Upper lobe of right lung (tissue), 1 donor: ENCODE measurements around the gene ACSL5. TPM values are rescaled to one million over a fixed set of nuclear protein-coding genes. Genes with fewer than 3 reads are reported as not detected.

Source experiments
- ATAC-seq: fragments of 200-7000 bp; cut with Tn5 transposase; one replicate; pipeline ENCODE4 v1.9.1; 2020; ENCODE audit warnings: mild to moderate bottlenecking, moderate library complexity
- DNase-seq: peaks from one replicate; pipeline ENCODE4 v3.0.0-alpha.2; 2020
- H3K27ac ChIP-seq: fragments of 200-600 bp; one replicate; pipeline ENCODE4 v1.8.0; 2022
- H3K27me3 ChIP-seq: fragments of 200-600 bp; one replicate; pipeline ENCODE4 v1.8.0; 2022; ENCODE audit warnings: mild to moderate bottlenecking
- H3K36me3 ChIP-seq: fragments of 200-600 bp; one replicate; pipeline ENCODE4 v1.8.0; 2022
- H3K4me1 ChIP-seq: fragments of 200-600 bp; one replicate; pipeline ENCODE4 v1.8.0; 2022
- H3K4me3 ChIP-seq: fragments of 200-600 bp; one replicate; pipeline ENCODE4 v1.8.0; 2022; ENCODE audit warnings: mild to moderate bottlenecking
- H3K9me3 ChIP-seq: fragments of 200-600 bp; one replicate; pipeline ENCODE4 v1.8.0; 2022
- CTCF ChIP-seq: fragments of 200-600 bp; IDR thresholded peaks from one replicate; pipeline ENCODE4 v1.8.0; 2022; ENCODE audit warnings: antibody characterized with exemption
- intact Hi-C: fragments of 100-400 bp; cut with DNase I; formaldehyde crosslinking; loops from one replicate; pipeline ENCODE4 v1.11.0; 2022
- total RNA-seq: library from RNA; stranded (reverse); fragmentation: NEBNext Ultra II Directional; extraction: Animal tissue kit (Norgen Biotek cat#: 25700); gene quantifications from one replicate; pipeline ENCODE4 v1.2.1, GENCODE V29; 2021
- donor health status: DM: no; HTN: yes; CAD: no; lungs with severe emphysema.

Gene ACSL5
- total RNA-seq, 1 donor from 2014 or later: 79.1 TPM

GRCh38 chr10:112332509-112333228 lies 41.2 kb upstream of the ACSL5 start:
- intact Hi-C loops: no loop called here
- H3K27ac ChIP-seq: no peak overlapping the region
- no peak overlapping the region for H3K4me3 ChIP-seq
- DNase-seq (peak; percentile 79), ATAC-seq (peak; percentile 60)
- H3K27me3 ChIP-seq: no peaks in the 10 kb centered on the region
- TF ChIP-seq CTCF: no peak
- no peaks in the 10 kb centered on the region for H3K9me3 ChIP-seq
- no peaks in the 10 kb centered on the region for H3K4me1 ChIP-seq
- no peaks in the 10 kb centered on the region for H3K36me3 ChIP-seq

- Histone ChIP-seq H3K36me3 (no peaks in the 10 kb centered on the region), H3K9me3 (no peaks in the 10 kb centered on the region), H3K4me3 (no peak overlapping the region), H3K27me3 (no peaks in the 10 kb centered on the region), H3K27ac (no peak overlapping the region), H3K4me1 (no peaks in the 10 kb centered on the region)
- no peak for ATAC-seq
- no peak for TF ChIP-seq CTCF
- intact Hi-C loops: no loop called here
- no peak for DNase-seq
Observed at GRCh38 chr10:112333452-112333851, 40.5 kb upstream of the ACSL5 start.

- Histone ChIP-seq H3K4me1 (no peaks in the 10 kb centered on the region), H3K4me3 (no peak overlapping the region), H3K36me3 (no peaks in the 10 kb centered on the region), H3K9me3 (no peaks in the 10 kb centered on the region), H3K27me3 (no peaks in the 10 kb centered on the region), H3K27ac (no peak overlapping the region)
- no peak for TF ChIP-seq CTCF
- ATAC-seq (no peak), DNase-seq (no peak)
- intact Hi-C loops: no loop called here
Observed at GRCh38 chr10:112335111-112335867, 38.6 kb upstream of the ACSL5 start.

GRCh38 chr10:112335868-112336265 lies 38.0 kb upstream of the ACSL5 start:
- H3K4me3 ChIP-seq: no peak overlapping the region
- no peaks in the 10 kb centered on the region for H3K27me3 ChIP-seq
- H3K36me3 ChIP-seq: no peaks in the 10 kb centered on the region
- no peak for TF ChIP-seq CTCF
- intact Hi-C loops: no loop called here
- H3K4me1 ChIP-seq: no peaks in the 10 kb centered on the region
- H3K9me3 ChIP-seq: no peaks in the 10 kb centered on the region
- no peak for ATAC-seq
- no peak for DNase-seq
- H3K27ac ChIP-seq: no peak overlapping the region

- ATAC-seq: peak; percentile 71
- DNase-seq: no peak
- Histone ChIP-seq H3K9me3 (no peaks in the 10 kb centered on the region), H3K36me3 (no peaks in the 10 kb centered on the region), H3K4me3 (no peak overlapping the region), H3K27me3 (no peaks in the 10 kb centered on the region), H3K27ac (no peak overlapping the region), H3K4me1 (no peaks in the 10 kb centered on the region)
- no peak for TF ChIP-seq CTCF
- intact Hi-C loops: no loop called here
Observed at GRCh38 chr10:112336556-112337201, 37.2 kb upstream of the ACSL5 start.
